ENCODE results near the gene MR1. TPM values are rescaled to one million over a fixed set of nuclear protein-coding genes. Genes with fewer than 3 reads are reported as not detected.

MR1 gene
- polyA plus RNA-seq, 1 of the 3 experiments (the other 2 are of a cell fraction), result 7.0 TPM

GRCh38 chr1:181084606-181084969 is 50.8 kb downstream of the MR1 start:
- H3K27ac ChIP-seq (ENCODE audit: low read depth in 2 of 2, low read length in 1 of 2), result no peak overlapping the region
- no peaks in the 10 kb centered on the region for H3K9me2 ChIP-seq
- no peaks in the 10 kb centered on the region for H3K36me3 ChIP-seq (replicated peaks in 1 of 2; ENCODE audit: control insufficient read depth in 1 of 2, insufficient read depth in 2 of 2, low read length in 1 of 2)
- H3K27me3 ChIP-seq (ENCODE audit: insufficient read depth), result no peaks in the 10 kb centered on the region
- H3K4me1 ChIP-seq (ENCODE audit: control insufficient read depth in 1 of 2, insufficient read depth in 2 of 2, low read depth in 1 of 2, low read length in 1 of 2), result peaks cover 7% of the 10 kb centered on the region in 2 experiments; a peak in 3 of 4 replicates
- H3K4me2 ChIP-seq, result no peak overlapping the region
- WGBS (ENCODE audit: low lambda C conversion rate), result 76% methylated on average over 4 of the region's 4 CpGs
- H3K9me3 ChIP-seq, result no peaks in the 10 kb centered on the region
- H4K20me1 ChIP-seq (ENCODE audit: insufficient read depth), result peaks cover 10% of the 10 kb centered on the region
- TF ChIP-seq MAX (IDR thresholded peaks at IDR 0.05; ENCODE audit: low read depth) (no peak), CHD2 (IDR thresholded peaks at IDR 0.05; ENCODE audit: low read length, partially characterized antibody) (no peak), POLR2AphosphoS5 (IDR thresholded peaks at IDR 0.05; ENCODE audit: low read depth, low read length) (no peak), TEAD4 (IDR thresholded peaks at IDR 0.05; ENCODE audit: borderline replicate concordance, insufficient read depth) (no peak), PBX3 (IDR thresholded peaks at IDR 0.05) (no peak), CTCF (IDR thresholded peaks at IDR 0.05) (no peak), RCOR1 (IDR thresholded peaks at IDR 0.05; ENCODE audit: low read length) (no peak), SIN3A (IDR thresholded peaks at IDR 0.05; ENCODE audit: borderline replicate concordance, low read depth, low read length) (no peak), ELF1 (IDR thresholded peaks at IDR 0.05) (no peak), ZBTB33 (IDR thresholded peaks at IDR 0.05; ENCODE audit: borderline replicate concordance, low read depth) (no peak), NFIC (IDR thresholded peaks at IDR 0.05; ENCODE audit: borderline replicate concordance) (no peak), MEF2A (IDR thresholded peaks at IDR 0.05; ENCODE audit: borderline replicate concordance, low read depth) (no peak)
- H3K79me2 ChIP-seq (ENCODE audit: insufficient read depth), result peaks cover 11% of the 10 kb centered on the region
- H2AFZ ChIP-seq (ENCODE audit: low read depth), result no peak overlapping the region
- no peak overlapping the region for H3K4me3 ChIP-seq (ENCODE audit: low read depth in 2 of 2, low read length in 1 of 2)
- H3K9ac ChIP-seq, result no peak overlapping the region
- CTCF ChIA-PET, result interaction anchor here (0.8 to 3.4 kb wide), 7 partner anchors 12 to 203 kb away, joined by 3 to 38 read pairs (median 4); no protein-coding TSS in a partner anchor
- peaks cover 12% of the 10 kb centered on the region for H3F3A ChIP-seq (replicated peaks; ENCODE audit: insufficient read depth)
- DNase-seq, result no peak
- POLR2A ChIA-PET, result interaction anchor here (1.8 kb wide), 1 partner anchor 21 kb away, joined by 6 read pairs; no protein-coding TSS in a partner anchor

DNA sequence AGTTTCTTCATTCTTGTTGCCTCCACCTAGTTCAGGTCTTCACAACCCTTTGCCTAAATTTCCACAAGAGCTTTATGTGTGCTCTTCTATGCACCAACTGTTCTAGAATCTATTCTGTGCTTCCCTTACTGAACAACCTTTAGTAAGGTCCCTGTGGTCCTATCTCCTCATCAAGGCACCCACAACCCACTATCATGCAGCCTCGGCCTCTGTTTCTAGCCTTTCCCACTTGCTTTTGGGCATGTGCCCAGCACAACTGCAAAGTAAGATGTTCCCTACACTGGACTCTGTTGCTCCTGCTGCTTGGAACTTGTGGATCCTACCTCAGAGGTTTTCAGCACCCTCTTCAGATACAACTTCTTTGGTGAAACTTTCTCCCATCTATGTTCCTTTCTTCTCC is 52.3 kb downstream of the MR1 start:
- peaks cover 7% of the 10 kb centered on the region in 2 experiments; a peak in 3 of 4 replicates for H3K4me1 ChIP-seq (ENCODE audit: control insufficient read depth in 1 of 2, insufficient read depth in 2 of 2, low read depth in 1 of 2, low read length in 1 of 2)
- peaks cover 12% of the 10 kb centered on the region for H3F3A ChIP-seq (replicated peaks; ENCODE audit: insufficient read depth)
- H3K4me3 ChIP-seq (ENCODE audit: low read depth in 2 of 2, low read length in 1 of 2), result no peak overlapping the region
- no peaks in the 10 kb centered on the region for H3K9me3 ChIP-seq
- peaks cover 25% of the 10 kb centered on the region for H4K20me1 ChIP-seq (ENCODE audit: insufficient read depth)
- H3K36me3 ChIP-seq (replicated peaks in 1 of 2; ENCODE audit: control insufficient read depth in 1 of 2, insufficient read depth in 2 of 2, low read length in 1 of 2), result peaks cover 9 to 10% of the 10 kb centered on the region in 2 experiments
- H3K4me2 ChIP-seq, result no peak overlapping the region
- DNase-seq, result no peak
- 95% methylated on average over 1 of the region's 1 CpG for WGBS (ENCODE audit: low lambda C conversion rate)
- H3K27ac ChIP-seq (ENCODE audit: low read depth in 2 of 2, low read length in 1 of 2), result no peak overlapping the region; a peak in 1 of 4 replicates
- H3K9me2 ChIP-seq, result no peaks in the 10 kb centered on the region
- peaks cover 26% of the 10 kb centered on the region for H3K79me2 ChIP-seq (ENCODE audit: insufficient read depth)
- no peak overlapping the region for H2AFZ ChIP-seq (ENCODE audit: low read depth)
- POLR2A ChIA-PET, result no interaction called here
- no peak overlapping the region for H3K9ac ChIP-seq
- H3K27me3 ChIP-seq (ENCODE audit: insufficient read depth), result no peaks in the 10 kb centered on the region
- CTCF ChIA-PET, result interaction anchor here (0.8 to 3.4 kb wide), 3 partner anchors 56 to 204 kb away, joined by 3 to 38 read pairs (median 4); no protein-coding TSS in a partner anchor
- TF ChIP-seq GABPA (IDR thresholded peaks at IDR 0.05; ENCODE audit: low read depth) (no peak), RCOR1 (IDR thresholded peaks at IDR 0.05; ENCODE audit: low read length) (no peak), PBX3 (IDR thresholded peaks at IDR 0.05) (no peak), TAF1 (IDR thresholded peaks at IDR 0.05; ENCODE audit: borderline replicate concordance, low read depth, low read length) (no peak), GATA2 (CRISPR knock-in tag; IDR thresholded peaks at IDR 0.05) (no peak), SIN3A (IDR thresholded peaks at IDR 0.05; ENCODE audit: borderline replicate concordance, low read depth, low read length) (no peak), MAX (IDR thresholded peaks at IDR 0.05; ENCODE audit: low read depth) (no peak), TEAD4 (IDR thresholded peaks at IDR 0.05; ENCODE audit: borderline replicate concordance, insufficient read depth) (no peak), RAD21 (IDR thresholded peaks at IDR 0.05; ENCODE audit: low read length) (no peak)
- TF ChIP-seq, protein P1, sequence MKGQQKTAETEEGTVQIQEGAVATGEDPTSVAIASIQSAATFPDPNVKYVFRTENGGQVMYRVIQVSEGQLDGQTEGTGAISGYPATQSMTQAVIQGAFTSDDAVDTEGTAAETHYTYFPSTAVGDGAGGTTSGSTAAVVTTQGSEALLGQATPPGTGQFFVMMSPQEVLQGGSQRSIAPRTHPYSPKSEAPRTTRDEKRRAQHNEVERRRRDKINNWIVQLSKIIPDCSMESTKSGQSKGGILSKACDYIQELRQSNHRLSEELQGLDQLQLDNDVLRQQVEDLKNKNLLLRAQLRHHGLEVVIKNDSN (IDR thresholded peaks at IDR 0.05; ENCODE audit: borderline replicate concordance, low read depth), result no peak

All from SK-N-SH (cell line).